SH-SY5Y (cell line): Measurements from ENCODE around the gene GMIP.
A peak's percentile ranks its signal among the peaks of the same experiment; 100 is the strongest.

Experiments used
- GATA2 ChIP-seq: IDR thresholded peaks from 2 replicates; pipeline ENCODE4 v1.6.1; 2011; ENCODE audit warnings: mild to moderate bottlenecking, low read depth, low read length
- GATA3 ChIP-seq: IDR thresholded peaks from 2 replicates; pipeline ENCODE4 v1.6.1; 2011; ENCODE audit warnings: low read depth, mild to moderate bottlenecking, low read length, moderate library complexity

GMIP gene

GRCh38 chr19:19661675-19662251 lies 18.3 kb upstream of the GMIP start:
- TF ChIP-seq GATA2 (peak; percentile 47; the same call in 1 of the 2 replicates), GATA3 (no peak)

GRCh38 chr19:19661141-19661674 lies 17.8 kb upstream of the GMIP start:
- TF ChIP-seq GATA3: no peak
- TF ChIP-seq GATA2: no peak

- TF ChIP-seq GATA2: no peak
- no peak for TF ChIP-seq GATA3
These were observed 16.3 kb upstream of the GMIP start for GRCh38 chr19:19659646-19660245.

GRCh38 chr19:19657397-19657783 lies 13.9 kb upstream of the GMIP start:
- TF ChIP-seq GATA3 (no peak), GATA2 (no peak)

GRCh38 chr19:19656451-19657396 lies 13.3 kb upstream of the GMIP start:
- no peak for TF ChIP-seq GATA2
- no peak for TF ChIP-seq GATA3

DNA sequence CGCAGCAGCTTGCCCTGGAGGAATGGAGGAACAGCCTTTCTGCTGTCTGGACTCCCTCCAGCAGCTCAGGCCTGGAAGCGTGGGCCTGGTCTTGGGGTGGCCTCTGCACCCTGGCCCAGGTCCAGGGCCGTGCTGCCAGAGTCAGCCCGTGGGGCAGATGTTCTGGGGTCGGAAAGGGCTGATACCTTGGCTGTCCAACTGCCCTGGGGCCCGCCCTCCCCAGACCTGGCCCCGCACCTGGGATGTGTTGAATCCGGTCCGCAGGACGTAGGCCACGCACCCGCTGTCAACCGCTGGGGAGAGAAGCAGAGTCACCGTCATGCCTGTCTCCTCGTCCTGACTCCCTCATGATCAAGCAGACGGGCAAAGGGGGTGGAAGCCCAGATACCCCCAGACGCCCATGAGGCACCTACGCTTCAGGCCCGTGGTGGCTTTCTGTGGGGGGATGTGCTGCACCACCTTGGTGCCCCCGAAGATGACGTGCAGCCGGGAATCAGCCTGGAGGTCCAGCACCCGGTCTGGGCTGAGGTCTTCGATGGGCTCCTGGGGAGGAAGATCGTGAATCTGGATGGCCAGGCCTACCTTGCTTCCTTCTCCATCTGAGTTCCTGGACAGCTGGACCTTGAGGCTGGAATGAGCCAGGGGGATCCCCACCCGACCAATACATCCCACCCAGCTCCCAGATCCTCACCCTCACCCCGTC lies 12.3 kb upstream of the GMIP start:
- no peak for TF ChIP-seq GATA3
- no peak for TF ChIP-seq GATA2

GRCh38 chr19:19655051-19655594 lies 11.7 kb upstream of the GMIP start:
- TF ChIP-seq GATA2: no peak
- no peak for TF ChIP-seq GATA3

DNA sequence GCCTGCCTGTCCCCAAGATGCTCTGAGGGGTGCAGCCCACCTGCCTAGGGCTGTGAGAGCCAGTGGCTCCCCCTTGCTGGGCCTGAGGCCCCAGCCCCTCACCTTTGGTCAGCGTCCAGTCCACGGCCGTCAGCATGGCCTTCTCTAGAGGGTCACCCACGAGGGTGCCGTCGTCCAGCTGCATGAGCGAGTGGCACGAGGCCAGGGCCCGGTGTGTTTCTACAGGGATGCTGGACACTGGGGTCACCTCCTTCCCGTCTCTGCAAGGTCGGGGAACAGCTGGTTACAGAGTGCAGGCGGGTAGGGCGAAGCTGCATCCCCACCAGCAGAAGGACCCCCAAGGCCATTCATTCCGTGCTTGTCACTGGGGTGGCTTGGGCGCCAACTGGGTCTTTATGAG lies 11.0 kb upstream of the GMIP start:
- TF ChIP-seq GATA2 (no peak), GATA3 (no peak)

DNA sequence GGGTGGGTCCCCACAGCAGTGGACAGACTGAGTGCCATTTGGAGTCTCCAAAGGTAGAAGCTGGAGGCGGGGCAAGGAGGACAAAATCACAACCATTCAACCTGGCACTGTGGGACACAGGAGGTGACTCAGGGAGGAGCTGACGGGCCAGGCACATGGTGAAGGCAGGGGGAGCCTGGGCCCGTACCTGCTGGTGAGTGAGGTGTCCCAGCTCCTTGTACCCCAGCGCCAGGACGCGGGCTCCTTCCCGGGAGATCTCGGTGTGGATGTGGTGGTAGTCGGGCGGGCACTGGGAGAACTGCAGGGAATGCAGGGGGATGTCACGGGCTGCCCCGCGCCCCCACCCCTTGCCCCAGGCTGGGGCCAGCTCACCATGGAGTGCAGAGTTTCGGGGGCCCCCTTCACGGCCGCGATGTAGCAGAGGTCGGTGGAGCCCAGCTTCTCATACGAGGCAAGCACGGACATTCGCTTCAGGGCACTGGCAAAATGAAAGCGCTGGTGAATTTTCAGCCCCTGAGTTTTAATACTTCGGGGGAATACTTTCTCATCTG lies 10.2 kb upstream of the GMIP start:
- TF ChIP-seq GATA2 (no peak), GATA3 (no peak)

DNA sequence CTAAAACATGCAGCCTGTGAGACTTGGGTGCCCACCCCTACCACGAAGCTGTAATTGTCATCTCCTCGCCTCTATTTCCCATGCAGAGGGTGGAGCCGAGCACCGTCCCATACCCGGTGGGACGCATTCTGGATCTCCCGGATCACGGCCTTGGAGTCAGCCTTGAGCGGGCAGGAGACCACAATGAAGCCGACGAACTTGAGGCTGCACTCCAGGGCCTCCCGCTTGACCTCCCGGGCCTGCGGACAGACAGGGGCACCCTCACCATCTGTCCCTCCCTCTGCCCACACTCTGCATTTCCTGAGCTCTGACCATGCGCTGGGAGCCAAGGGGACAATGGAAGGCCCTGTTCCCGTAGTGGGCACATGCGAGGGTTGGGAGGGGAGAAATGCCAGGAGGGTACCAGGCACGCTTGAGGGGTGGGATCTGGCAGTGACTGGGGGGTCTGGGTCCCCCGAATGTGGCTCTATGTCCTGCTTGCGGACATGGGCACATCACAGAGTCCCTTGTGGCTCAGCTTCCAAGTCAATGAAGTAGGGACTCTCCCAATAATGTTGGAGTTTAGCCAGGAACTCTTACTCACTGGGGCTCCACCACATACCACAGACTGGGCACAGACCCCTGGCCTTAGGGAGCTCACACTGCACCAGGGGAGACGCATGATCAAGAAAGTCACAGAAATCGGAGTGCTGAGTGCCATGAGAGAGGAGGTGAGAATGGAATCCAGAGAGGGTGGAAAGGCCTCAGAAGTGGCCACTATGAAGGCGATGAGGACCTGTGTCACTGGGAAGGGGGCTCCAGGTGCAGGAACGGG lies 9.2 kb upstream of the GMIP start:
- no peak for TF ChIP-seq GATA2
- TF ChIP-seq GATA3: no peak

GRCh38 chr19:19651076-19651475 lies 7.6 kb upstream of the GMIP start:
- no peak for TF ChIP-seq GATA3
- TF ChIP-seq GATA2: no peak

DNA sequence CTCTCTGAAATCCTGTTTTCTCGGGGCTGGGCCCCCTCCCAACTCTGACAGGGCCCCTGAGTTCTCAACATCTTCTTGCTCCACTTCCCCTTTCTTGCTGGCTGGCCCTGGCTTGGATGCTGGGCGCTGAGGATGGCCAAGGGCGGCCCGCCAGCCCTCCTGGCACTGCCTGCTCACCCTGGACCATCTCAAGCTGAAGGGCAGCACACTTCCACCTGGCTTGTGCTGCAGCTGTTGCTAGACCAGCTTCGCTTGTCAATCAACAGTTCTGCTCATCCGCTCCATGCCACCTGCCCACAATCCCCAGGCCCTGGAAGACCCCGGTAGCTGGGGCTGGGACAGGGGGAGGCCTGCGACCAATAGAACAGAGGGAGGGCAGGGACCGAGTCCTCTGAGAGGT lies 6.9 kb upstream of the GMIP start:
- TF ChIP-seq GATA3: no peak
- no peak for TF ChIP-seq GATA2
